ENCODE data around the gene CHST15.

Gene CHST15

GRCh38 chr10:123972481-123973401, 120.7 kb downstream of the CHST15 start:
- no peak for DNase-seq (ENCODE audit: low read depth)
- H3K4me3 ChIP-seq (ENCODE audit: control insufficient read depth, low read depth, low read length), result no peak overlapping the region
- TF ChIP-seq CTCF (IDR thresholded peaks at IDR 0.05; ENCODE audit: control insufficient read depth, insufficient read depth, low read depth, low read length, missing control alignments), result no peak

- H3K4me3 ChIP-seq (ENCODE audit: control insufficient read depth, low read depth, low read length), result no peak overlapping the region
- no peak for DNase-seq (ENCODE audit: low read depth)
- no peak for TF ChIP-seq CTCF (IDR thresholded peaks at IDR 0.05; ENCODE audit: control insufficient read depth, insufficient read depth, low read depth, low read length, missing control alignments)
Measured at GRCh38 chr10:123970927-123971286, 122.5 kb downstream of the CHST15 start.

GRCh38 chr10:123970207-123970926, 123.0 kb downstream of the CHST15 start:
- no peak for TF ChIP-seq CTCF (IDR thresholded peaks at IDR 0.05; ENCODE audit: control insufficient read depth, insufficient read depth, low read depth, low read length, missing control alignments)
- no peak for DNase-seq (ENCODE audit: low read depth)
- H3K4me3 ChIP-seq (ENCODE audit: control insufficient read depth, low read depth, low read length), result no peak overlapping the region

GRCh38 chr10:123967626-123968243, 125.7 kb downstream of the CHST15 start:
- DNase-seq (ENCODE audit: low read depth), result no peak
- no peak overlapping the region for H3K4me3 ChIP-seq (ENCODE audit: control insufficient read depth, low read depth, low read length)
- TF ChIP-seq CTCF (IDR thresholded peaks at IDR 0.05; ENCODE audit: control insufficient read depth, insufficient read depth, low read depth, low read length, missing control alignments), result peak; percentile 95

- TF ChIP-seq CTCF (IDR thresholded peaks at IDR 0.05; ENCODE audit: control insufficient read depth, insufficient read depth, low read depth, low read length, missing control alignments), result no peak
- no peak overlapping the region for H3K4me3 ChIP-seq (ENCODE audit: control insufficient read depth, low read depth, low read length)
- DNase-seq (ENCODE audit: low read depth), result no peak
Measured at GRCh38 chr10:123966896-123967231, 126.5 kb downstream of the CHST15 start.

GRCh38 chr10:123965973-123966895, 127.2 kb downstream of the CHST15 start:
- no peak for TF ChIP-seq CTCF (IDR thresholded peaks at IDR 0.05; ENCODE audit: control insufficient read depth, insufficient read depth, low read depth, low read length, missing control alignments)
- no peak for DNase-seq (ENCODE audit: low read depth)
- H3K4me3 ChIP-seq (ENCODE audit: control insufficient read depth, low read depth, low read length), result no peak overlapping the region
